WERI-Rb-1 (cell line): Measurements from ENCODE around the gene PRSS57.

Source experiments
- DNase-seq: peaks from one replicate; pipeline ENCODE4 v3.0.0-alpha.2; 2020
- H3K27ac ChIP-seq: fragments of 250-450 bp; sonication (Bioruptor Pico); 2 replicates; pipeline ENCODE4 v1.5.1; 2020; ENCODE audit warnings: mild to moderate bottlenecking, moderate library complexity
- H3K27me3 ChIP-seq: fragments of 250-450 bp; sonication (Bioruptor Pico); 2 replicates; pipeline ENCODE4 v1.5.1; 2021; ENCODE audit warnings: mild to moderate bottlenecking, low read depth, moderate library complexity; ENCODE audit not compliant: insufficient read depth, severe bottlenecking
- H3K36me3 ChIP-seq: fragments of 250-450 bp; sonication (Bioruptor Pico); 2 replicates; pipeline ENCODE4 v1.5.1; 2020; ENCODE audit warnings: mild to moderate bottlenecking, moderate library complexity
- H3K4me3 ChIP-seq: 2 replicates; pipeline ENCODE4 v1.5.1; 2011; ENCODE audit warnings: low read depth, mild to moderate bottlenecking, control low read depth, low read length
- H3K9me3 ChIP-seq: fragments of 250-450 bp; sonication (Bioruptor Pico); 2 replicates; pipeline ENCODE4 v1.5.1; 2021; ENCODE audit warnings: mild to moderate bottlenecking, moderate library complexity; ENCODE audit not compliant: severe bottlenecking
- CTCF ChIP-seq: IDR thresholded peaks from 2 replicates; pipeline ENCODE4 v1.5.1; 2011; ENCODE audit warnings: low read depth, mild to moderate bottlenecking, control low read depth, inconsistent platforms, low read length

Gene PRSS57

GRCh38 chr19:688214-688613 is 7.0 kb downstream of the PRSS57 start:
- no peak overlapping the region for H3K4me3 ChIP-seq
- no peaks in the 10 kb centered on the region for H3K27me3 ChIP-seq
- no peak overlapping the region for H3K27ac ChIP-seq
- H3K9me3 ChIP-seq = peaks cover 3% of the 10 kb centered on the region
- no peak for TF ChIP-seq CTCF
- no peaks in the 10 kb centered on the region for H3K36me3 ChIP-seq
- DNase-seq = no peak

- Histone ChIP-seq H3K36me3 (no peaks in the 10 kb centered on the region), H3K9me3 (peaks cover 3% of the 10 kb centered on the region), H3K4me3 (no peak overlapping the region), H3K27me3 (no peaks in the 10 kb centered on the region), H3K27ac (no peak overlapping the region)
- TF ChIP-seq CTCF = no peak
- no peak for DNase-seq
Measured at GRCh38 chr19:687569-688166, 7.6 kb downstream of the PRSS57 start.

- no peaks in the 10 kb centered on the region for H3K36me3 ChIP-seq
- TF ChIP-seq CTCF = no peak
- H3K4me3 ChIP-seq = no peak overlapping the region
- peaks cover 3% of the 10 kb centered on the region for H3K9me3 ChIP-seq
- H3K27ac ChIP-seq = no peak overlapping the region
- no peak for DNase-seq
- H3K27me3 ChIP-seq = no peaks in the 10 kb centered on the region
Measured at GRCh38 chr19:686589-687297, 8.5 kb downstream of the PRSS57 start.

- H3K27me3 ChIP-seq = no peaks in the 10 kb centered on the region
- no peak overlapping the region for H3K27ac ChIP-seq
- no peak for DNase-seq
- peaks cover 3% of the 10 kb centered on the region for H3K9me3 ChIP-seq
- no peaks in the 10 kb centered on the region for H3K36me3 ChIP-seq
- no peak overlapping the region for H3K4me3 ChIP-seq
- no peak for TF ChIP-seq CTCF
Measured at GRCh38 chr19:685454-685931, 9.8 kb downstream of the PRSS57 start.

GRCh38 chr19:682678-683320 is 12.5 kb downstream of the PRSS57 start:
- no peaks in the 10 kb centered on the region; the same call in 1 of the 2 replicates for H3K36me3 ChIP-seq
- no peak for TF ChIP-seq CTCF
- H3K9me3 ChIP-seq = no peaks in the 10 kb centered on the region
- H3K4me3 ChIP-seq = no peak overlapping the region
- no peak overlapping the region for H3K27ac ChIP-seq
- H3K27me3 ChIP-seq = no peaks in the 10 kb centered on the region
- DNase-seq = no peak
